Endothelial cell of hepatic sinusoid (primary cell): Measurements from ENCODE around the gene GATC.

Experiments used
- in situ Hi-C: cut with HindIII; loops from 2 replicates; pipeline ENCODE4 v1.10.0; 2017; ENCODE audit warnings: low sequenced_read_pairs

GATC gene

DNA sequence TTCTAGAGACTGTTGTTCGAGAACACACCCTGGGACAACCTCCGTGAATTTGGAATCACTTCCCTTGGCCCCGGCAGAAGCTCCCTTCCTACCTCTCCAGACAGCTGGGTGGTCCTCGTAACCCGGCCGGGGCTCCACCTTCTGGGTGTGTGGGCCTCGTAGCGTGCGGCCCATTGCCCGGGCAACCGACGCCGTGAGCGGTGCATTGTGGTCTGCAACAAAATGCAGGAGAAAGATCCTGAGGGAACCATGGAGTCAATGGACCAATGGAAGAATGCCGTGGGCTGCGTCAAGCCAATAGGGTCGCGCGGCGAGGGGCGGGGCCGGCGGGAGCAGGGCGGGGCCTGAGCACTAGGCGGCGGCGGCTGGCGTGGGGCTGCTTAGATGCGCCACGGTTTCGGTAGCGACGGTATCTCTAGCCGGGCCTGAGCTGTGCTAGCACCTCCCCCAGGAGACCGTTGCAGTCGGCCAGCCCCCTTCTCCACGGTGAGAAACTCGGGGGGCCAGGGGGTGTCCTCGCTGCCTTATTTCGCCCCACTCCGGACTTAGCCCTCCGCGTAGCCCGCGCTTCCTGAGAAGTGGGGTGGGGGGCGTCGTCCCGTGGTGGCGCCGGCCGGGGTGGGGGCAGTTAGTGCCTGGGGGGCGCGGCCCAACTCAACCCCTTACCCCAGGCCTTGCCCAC is 49.6 kb downstream of the GATC start, which contains the start of gene DYNLL1:
TSS of gene DYNLL1 (plus strand) at position 383 of the 682 bp plus-strand sequence. CDS start 309 bp downstream, outside the sequence.
- in situ Hi-C loops, result loop anchor here (5.0 to 10.0 kb wide), 2 partner anchors 41 to 1469 kb away; no protein-coding TSS in a partner anchor

GRCh38 chr12:120496413-120497340 is 50.4 kb downstream of the GATC start:
- in situ Hi-C loops, result loop anchor here (5.0 to 10.0 kb wide), 2 partner anchors 41 to 1468 kb away; no protein-coding TSS in a partner anchor

DNA sequence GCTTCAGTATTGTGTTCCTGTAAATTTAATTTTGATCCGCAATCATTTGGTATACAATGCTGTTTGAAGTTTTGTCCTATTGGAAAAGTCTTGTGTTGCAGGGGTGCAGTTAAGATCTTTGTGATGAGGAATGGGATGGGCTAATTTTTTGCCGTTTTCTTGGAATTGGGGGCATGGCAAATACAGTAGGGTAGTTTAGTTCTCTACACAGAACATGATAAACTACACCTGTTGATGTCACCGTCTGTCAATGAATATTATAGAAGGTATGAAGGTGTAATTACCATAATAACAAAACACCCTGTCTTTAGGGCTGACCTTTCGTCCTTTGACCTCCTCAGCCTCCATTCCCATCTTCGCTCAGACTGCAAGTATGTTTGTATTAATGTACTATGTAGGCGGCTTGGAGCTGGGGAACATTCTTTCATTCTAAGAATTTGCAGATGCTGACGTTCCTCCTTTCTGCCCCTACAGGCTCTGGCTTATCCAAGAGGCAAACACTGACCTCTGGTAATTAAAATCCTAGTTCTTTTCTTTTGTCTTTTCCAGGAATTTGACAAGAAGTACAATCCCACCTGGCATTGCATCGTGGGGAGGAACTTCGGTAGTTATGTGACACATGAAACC is 51.4 kb downstream of the GATC start:
- in situ Hi-C loops, result loop anchor here (5.0 to 10.0 kb wide), 2 partner anchors 40 to 1467 kb away; no protein-coding TSS in a partner anchor

DNA sequence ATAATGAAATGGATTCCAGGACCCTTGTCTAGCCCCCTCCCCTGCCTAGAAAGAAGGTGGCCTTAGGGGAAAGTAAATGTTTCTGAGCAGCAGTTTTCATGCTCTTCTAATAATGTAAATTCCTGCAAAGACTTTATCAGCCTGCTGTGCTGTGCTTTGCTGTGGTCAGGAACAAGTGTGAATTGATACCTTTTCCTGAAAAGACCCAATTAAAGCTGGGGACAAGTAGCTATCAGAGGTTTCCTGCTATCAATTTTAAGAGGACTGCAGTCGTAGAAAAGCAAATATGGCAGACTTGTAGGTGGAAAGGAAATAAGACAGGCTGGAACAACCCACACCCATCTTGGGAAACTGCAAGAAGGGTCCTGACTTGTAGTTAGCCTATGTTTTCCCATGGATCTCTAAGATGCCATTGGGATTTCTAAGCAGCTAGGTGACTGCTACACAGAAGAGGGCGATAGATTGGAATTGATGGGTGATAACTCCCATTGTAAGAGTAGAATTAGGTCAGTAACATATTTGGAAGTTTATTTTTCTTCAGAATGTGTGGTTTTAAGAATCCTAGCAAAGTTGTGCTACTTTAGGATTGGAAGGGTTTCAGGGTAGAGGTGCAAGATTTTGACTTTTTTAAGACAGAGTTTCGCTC is 52.7 kb downstream of the GATC start:
- in situ Hi-C loops, result loop anchor here (5.0 to 10.0 kb wide), 2 partner anchors 38 to 1466 kb away; no protein-coding TSS in a partner anchor

GRCh38 chr12:120500581-120500980 is 54.3 kb downstream of the GATC start:
- in situ Hi-C loops, result no loop called here

DNA sequence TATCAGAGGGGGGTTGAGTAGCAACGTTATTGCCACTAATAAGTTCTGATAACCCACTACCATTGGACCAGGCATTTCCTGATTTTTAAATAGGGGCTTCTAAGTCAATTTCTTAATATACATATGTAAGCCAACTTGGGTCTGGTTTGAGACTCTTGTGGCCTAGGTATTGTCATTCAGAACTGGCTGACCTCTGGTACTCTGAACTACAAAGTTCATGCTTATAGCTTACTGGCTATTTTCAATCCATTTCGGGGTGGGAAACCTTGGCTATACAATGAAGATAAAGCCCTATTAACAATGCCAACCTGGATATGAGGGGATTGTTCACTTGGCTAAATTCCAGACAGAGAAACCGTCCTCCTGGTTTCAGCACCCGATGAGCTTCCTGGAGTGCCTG is 58.3 kb downstream of the GATC start:
- in situ Hi-C loops, result no loop called here

DNA sequence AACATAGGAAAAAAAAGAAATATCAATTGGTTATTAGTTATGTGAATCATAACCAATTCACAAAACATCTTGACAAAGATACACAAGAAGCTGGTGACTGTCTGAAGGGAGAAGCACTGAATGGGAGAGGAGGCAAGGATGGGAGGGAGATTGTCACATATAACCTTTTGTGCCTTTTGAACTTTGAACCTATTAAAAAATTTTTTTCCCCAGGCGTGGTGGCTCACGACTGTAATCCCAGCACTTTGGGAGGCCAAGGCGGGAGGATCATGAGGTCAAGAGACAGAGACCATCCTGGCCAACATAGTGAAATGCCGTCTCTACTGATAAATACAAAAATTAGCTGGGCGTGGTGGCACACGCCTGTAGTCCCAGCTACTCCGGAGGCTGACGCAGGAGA is 62.3 kb downstream of the GATC start:
- in situ Hi-C loops, result no loop called here
